ENCODE measurements around the gene ZFYVE21.

ZFYVE21 gene

GRCh38 chr14:103692871-103693270 lies 22.7 kb upstream of the ZFYVE21 start:
- no peak overlapping the region for H3K27ac ChIP-seq (ENCODE audit: low read length)
- H3K36me3 ChIP-seq (ENCODE audit: control insufficient read depth in 1 of 2, insufficient read depth in 2 of 2, low read length in 2 of 2), result peaks cover 27 to 44% of the 10 kb centered on the region in 2 donors
- H3K4me1 ChIP-seq (ENCODE audit: control insufficient read depth in 1 of 2, insufficient read depth in 2 of 2, low read length in 2 of 2), result peaks cover 9 to 36% of the 10 kb centered on the region in 2 donors
- H3K4me3 ChIP-seq (ENCODE audit: low read depth in 1 of 2, low read length in 2 of 2), result no peak overlapping the region
- H3K27me3 ChIP-seq (ENCODE audit: low read depth, low read length), result no peaks in the 10 kb centered on the region
- no peaks in the 10 kb centered on the region for H3K9me3 ChIP-seq (ENCODE audit: control insufficient read depth in 1 of 2, low read length in 2 of 2)

- no peaks in the 10 kb centered on the region for H3K9me3 ChIP-seq (ENCODE audit: control insufficient read depth in 1 of 2, low read length in 2 of 2)
- peaks cover 9 to 43% of the 10 kb centered on the region in 2 donors for H3K4me1 ChIP-seq (ENCODE audit: control insufficient read depth in 1 of 2, insufficient read depth in 2 of 2, low read length in 2 of 2)
- peaks cover 25 to 50% of the 10 kb centered on the region in 2 donors for H3K36me3 ChIP-seq (ENCODE audit: control insufficient read depth in 1 of 2, insufficient read depth in 2 of 2, low read length in 2 of 2)
- H3K27me3 ChIP-seq (ENCODE audit: low read depth, low read length), result no peaks in the 10 kb centered on the region
- no peak overlapping the region for H3K27ac ChIP-seq (ENCODE audit: low read length)
- no peak overlapping the region for H3K4me3 ChIP-seq (ENCODE audit: low read depth in 1 of 2, low read length in 2 of 2)
Measured at GRCh38 chr14:103693515-103693914, 22.1 kb upstream of the ZFYVE21 start.

GRCh38 chr14:103694572-103695026 lies 21.0 kb upstream of the ZFYVE21 start:
- Histone ChIP-seq H3K4me3 (ENCODE audit: low read depth in 1 of 2, low read length in 2 of 2) (no peak overlapping the region), H3K36me3 (ENCODE audit: control insufficient read depth in 1 of 2, insufficient read depth in 2 of 2, low read length in 2 of 2) (peaks cover 25 to 59% of the 10 kb centered on the region in 2 donors), H3K4me1 (ENCODE audit: control insufficient read depth in 1 of 2, insufficient read depth in 2 of 2, low read length in 2 of 2) (peaks cover 9 to 42% of the 10 kb centered on the region in 2 donors), H3K9me3 (ENCODE audit: control insufficient read depth in 1 of 2, low read length in 2 of 2) (no peaks in the 10 kb centered on the region), H3K27me3 (ENCODE audit: low read depth, low read length) (no peaks in the 10 kb centered on the region), H3K27ac (ENCODE audit: low read length) (no peak overlapping the region)

GRCh38 chr14:103695296-103696069 lies 20.1 kb upstream of the ZFYVE21 start:
- Histone ChIP-seq H3K27ac (ENCODE audit: low read length) (no peak overlapping the region), H3K9me3 (ENCODE audit: control insufficient read depth in 1 of 2, low read length in 2 of 2) (no peaks in the 10 kb centered on the region), H3K27me3 (ENCODE audit: low read depth, low read length) (no peaks in the 10 kb centered on the region), H3K36me3 (ENCODE audit: control insufficient read depth in 1 of 2, insufficient read depth in 2 of 2, low read length in 2 of 2) (peaks cover 26 to 56% of the 10 kb centered on the region in 2 donors), H3K4me3 (ENCODE audit: low read depth in 1 of 2, low read length in 2 of 2) (no peak overlapping the region), H3K4me1 (ENCODE audit: control insufficient read depth in 1 of 2, insufficient read depth in 2 of 2, low read length in 2 of 2) (peaks cover 9 to 45% of the 10 kb centered on the region in 2 donors)

- Histone ChIP-seq H3K27me3 (ENCODE audit: low read depth, low read length) (no peaks in the 10 kb centered on the region), H3K4me3 (ENCODE audit: low read depth in 1 of 2, low read length in 2 of 2) (peak overlapping the region in 1 of 2 donors; percentile 45), H3K36me3 (ENCODE audit: control insufficient read depth in 1 of 2, insufficient read depth in 2 of 2, low read length in 2 of 2) (peaks cover 26 to 58% of the 10 kb centered on the region in 2 donors), H3K27ac (ENCODE audit: low read length) (no peak overlapping the region), H3K9me3 (ENCODE audit: control insufficient read depth in 1 of 2, low read length in 2 of 2) (no peaks in the 10 kb centered on the region), H3K4me1 (ENCODE audit: control insufficient read depth in 1 of 2, insufficient read depth in 2 of 2, low read length in 2 of 2) (peaks cover 9 to 50% of the 10 kb centered on the region in 2 donors)
Measured at GRCh38 chr14:103696070-103696402, 19.6 kb upstream of the ZFYVE21 start.

- no peaks in the 10 kb centered on the region for H3K27me3 ChIP-seq (ENCODE audit: low read depth, low read length)
- H3K27ac ChIP-seq (ENCODE audit: low read length), result no peak overlapping the region
- H3K36me3 ChIP-seq (ENCODE audit: control insufficient read depth in 1 of 2, insufficient read depth in 2 of 2, low read length in 2 of 2), result peaks cover 26 to 60% of the 10 kb centered on the region in 2 donors
- H3K9me3 ChIP-seq (ENCODE audit: control insufficient read depth in 1 of 2, low read length in 2 of 2), result no peaks in the 10 kb centered on the region
- H3K4me1 ChIP-seq (ENCODE audit: control insufficient read depth in 1 of 2, insufficient read depth in 2 of 2, low read length in 2 of 2), result peaks cover 9 to 51% of the 10 kb centered on the region in 2 donors
- H3K4me3 ChIP-seq (ENCODE audit: low read depth in 1 of 2, low read length in 2 of 2), result peak overlapping the region in 1 of 2 donors; percentile 45
Measured at GRCh38 chr14:103696466-103697071, 19.0 kb upstream of the ZFYVE21 start.

- Histone ChIP-seq H3K9me3 (ENCODE audit: control insufficient read depth in 1 of 2, low read length in 2 of 2) (no peaks in the 10 kb centered on the region), H3K4me1 (ENCODE audit: control insufficient read depth in 1 of 2, insufficient read depth in 2 of 2, low read length in 2 of 2) (peaks cover 9 to 51% of the 10 kb centered on the region in 2 donors), H3K27me3 (ENCODE audit: low read depth, low read length) (no peaks in the 10 kb centered on the region), H3K4me3 (ENCODE audit: low read depth in 1 of 2, low read length in 2 of 2) (peak overlapping the region in 1 of 2 donors; percentile 45), H3K27ac (ENCODE audit: low read length) (no peak overlapping the region), H3K36me3 (ENCODE audit: control insufficient read depth in 1 of 2, insufficient read depth in 2 of 2, low read length in 2 of 2) (peaks cover 26 to 62% of the 10 kb centered on the region in 2 donors)
Measured at GRCh38 chr14:103697206-103697602, 18.4 kb upstream of the ZFYVE21 start.

GRCh38 chr14:103697603-103698379 lies 17.8 kb upstream of the ZFYVE21 start:
- Histone ChIP-seq H3K4me1 (ENCODE audit: control insufficient read depth in 1 of 2, insufficient read depth in 2 of 2, low read length in 2 of 2) (peaks cover 9 to 51% of the 10 kb centered on the region in 2 donors), H3K27me3 (ENCODE audit: low read depth, low read length) (no peaks in the 10 kb centered on the region), H3K9me3 (ENCODE audit: control insufficient read depth in 1 of 2, low read length in 2 of 2) (no peaks in the 10 kb centered on the region), H3K36me3 (ENCODE audit: control insufficient read depth in 1 of 2, insufficient read depth in 2 of 2, low read length in 2 of 2) (peaks cover 28 to 63% of the 10 kb centered on the region in 2 donors), H3K27ac (ENCODE audit: low read length) (no peak overlapping the region), H3K4me3 (ENCODE audit: low read depth in 1 of 2, low read length in 2 of 2) (no peak overlapping the region)

GRCh38 chr14:103698380-103699260 lies 17.0 kb upstream of the ZFYVE21 start:
- H3K9me3 ChIP-seq (ENCODE audit: control insufficient read depth in 1 of 2, low read length in 2 of 2), result no peaks in the 10 kb centered on the region
- H3K27ac ChIP-seq (ENCODE audit: low read length), result no peak overlapping the region
- no peaks in the 10 kb centered on the region for H3K27me3 ChIP-seq (ENCODE audit: low read depth, low read length)
- H3K36me3 ChIP-seq (ENCODE audit: control insufficient read depth in 1 of 2, insufficient read depth in 2 of 2, low read length in 2 of 2), result peaks cover 23 to 63% of the 10 kb centered on the region in 2 donors
- no peak overlapping the region for H3K4me3 ChIP-seq (ENCODE audit: low read depth in 1 of 2, low read length in 2 of 2)
- peaks cover 9 to 51% of the 10 kb centered on the region in 2 donors for H3K4me1 ChIP-seq (ENCODE audit: control insufficient read depth in 1 of 2, insufficient read depth in 2 of 2, low read length in 2 of 2)

GRCh38 chr14:103699261-103699661 lies 16.3 kb upstream of the ZFYVE21 start:
- Histone ChIP-seq H3K4me1 (ENCODE audit: control insufficient read depth in 1 of 2, insufficient read depth in 2 of 2, low read length in 2 of 2) (peaks cover 9 to 51% of the 10 kb centered on the region in 2 donors), H3K9me3 (ENCODE audit: control insufficient read depth in 1 of 2, low read length in 2 of 2) (no peaks in the 10 kb centered on the region), H3K4me3 (ENCODE audit: low read depth in 1 of 2, low read length in 2 of 2) (no peak overlapping the region), H3K27ac (ENCODE audit: low read length) (no peak overlapping the region), H3K27me3 (ENCODE audit: low read depth, low read length) (no peaks in the 10 kb centered on the region), H3K36me3 (ENCODE audit: control insufficient read depth in 1 of 2, insufficient read depth in 2 of 2, low read length in 2 of 2) (peaks cover 17 to 61% of the 10 kb centered on the region in 2 donors)
